Left forelimb (tissue), 1 donor: Measurements from ENCODE around the gene OR8B8.
"Not testable (repeated sequence)": the region's sequence is repeated elsewhere in the genome, so short reads cannot be mapped to it uniquely, and the experiment has no call there.

Experiments
- DNase-seq: peaks from one replicate; pipeline ENCODE4 v3.0.0-alpha.2; 2018; ENCODE audit warnings: low spot score

The OR8B8 gene

GRCh38 chr11:124441519-124441918 lies 4.0 kb downstream of the OR8B8 start:
- DNase-seq, result no peak

GRCh38 chr11:124441081-124441480 lies 4.4 kb downstream of the OR8B8 start:
- DNase-seq, result no peak

GRCh38 chr11:124440608-124441007 lies 4.9 kb downstream of the OR8B8 start:
- DNase-seq, result no peak

GRCh38 chr11:124434699-124435098 lies 10.8 kb downstream of the OR8B8 start:
- DNase-seq, result no peak

- no peak for DNase-seq
These were observed 15.9 kb downstream of the OR8B8 start for GRCh38 chr11:124429599-124429998.

GRCh38 chr11:124424384-124424921 lies 21.0 kb downstream of the OR8B8 start, which contains the start of gene OR8B4:
Gene OR8B4, minus strand, starts transcription at chr11:124424871. Its CDS starts 0 bp downstream, at chr11:124424871.
- no peak for DNase-seq

GRCh38 chr11:124421043-124421442 lies 24.5 kb downstream of the OR8B8 start:
- no peak for DNase-seq

- no peak for DNase-seq
These were observed 30.1 kb downstream of the OR8B8 start for GRCh38 chr11:124415356-124415923.

- DNase-seq, result no peak
These were observed 35.6 kb downstream of the OR8B8 start for GRCh38 chr11:124409906-124410305.

- DNase-seq, result no peak
These were observed 39.9 kb downstream of the OR8B8 start for GRCh38 chr11:124405581-124405980.

- DNase-seq, result not testable (repeated sequence)
These were observed 42.3 kb downstream of the OR8B8 start for GRCh38 chr11:124403186-124403585.

GRCh38 chr11:124402326-124402922 lies 43.1 kb downstream of the OR8B8 start:
- DNase-seq, result no peak

- DNase-seq, result no peak
These were observed 46.6 kb downstream of the OR8B8 start, which contains the start of gene OR8B3 for GRCh38 chr11:124398924-124399323. Gene OR8B3, minus strand, starts transcription at chr11:124399024. Its CDS starts 1,673 bp downstream, at chr11:124397351.

- not testable (repeated sequence) for DNase-seq
These were observed 48.6 kb downstream of the OR8B8 start for GRCh38 chr11:124396847-124397246.

- DNase-seq, result no peak
These were observed 51.1 kb downstream of the OR8B8 start for GRCh38 chr11:124394408-124394807.
